Fibroblast of the aortic adventitia (primary cell): ENCODE measurements around the gene MYCBPAP. TPM values are rescaled to one million over a fixed set of nuclear protein-coding genes. Genes with fewer than 3 reads are reported as not detected.

ENCODE experiments used
- DNase-seq: peaks from one replicate; pipeline ENCODE4 v3.0.0-alpha.2; 2010; ENCODE audit warnings: low read depth
- H3K4me3 ChIP-seq: 2 replicates; pipeline ENCODE4 v1.5.1; 2011; ENCODE audit warnings: low read depth, mild to moderate bottlenecking, control low read depth, low read length, moderate library complexity
- CTCF ChIP-seq: IDR thresholded peaks from 2 replicates; pipeline ENCODE4 v1.5.1; 2011; ENCODE audit warnings: mild to moderate bottlenecking, low read length, control low read depth, inconsistent platforms; ENCODE audit not compliant: insufficient read depth
- total RNA-seq: library from RNA; depleted of rRNA; stranded (reverse); fragments of >200 nt; gene quantifications from 2 replicates; pipeline ENCODE4 v1.2.3, GENCODE V29; 2012; ENCODE audit warnings: low replicate concordance

The MYCBPAP gene
- total RNA-seq, 1 donor, result 0.99 TPM

- no peak overlapping the region for H3K4me3 ChIP-seq
- no peak for TF ChIP-seq CTCF
- DNase-seq, result no peak
Measured at GRCh38 chr17:50505591-50506130, 2.6 kb upstream of the MYCBPAP start.

GRCh38 chr17:50506298-50506697 lies 1.9 kb upstream of the MYCBPAP start:
- no peak for DNase-seq
- TF ChIP-seq CTCF, result no peak
- H3K4me3 ChIP-seq, result no peak overlapping the region

- no peak for TF ChIP-seq CTCF
- peak; percentile 24 for DNase-seq
Measured at GRCh38 chr17:50508573-50509460, 578 bp downstream of the MYCBPAP start.

GRCh38 chr17:50511058-50511457 lies 2.8 kb downstream of the MYCBPAP start:
- H3K4me3 ChIP-seq, result no peak overlapping the region
- DNase-seq, result peak; percentile 15
- TF ChIP-seq CTCF, result no peak

More at GRCh38 chr17:50508573-50509460, 578 bp downstream of the MYCBPAP start:
- peak overlapping the region; percentile 58 for H3K4me3 ChIP-seq

- no peak for DNase-seq
- H3K4me3 ChIP-seq, result no peak overlapping the region
- TF ChIP-seq CTCF, result no peak
Measured at GRCh38 chr17:50513495-50513894, 5.3 kb downstream of the MYCBPAP start.

GRCh38 chr17:50514388-50514787 lies 6.1 kb downstream of the MYCBPAP start:
- no peak for DNase-seq
- TF ChIP-seq CTCF, result no peak
- no peak overlapping the region for H3K4me3 ChIP-seq
